GM23248 (cell line): ENCODE measurements around the gene ZNF692. TPM values are rescaled to one million over a fixed set of nuclear protein-coding genes. Genes with fewer than 3 reads are reported as not detected.

ENCODE experiments used
- DNase-seq: peaks from one replicate; pipeline ENCODE4 v3.0.0-alpha.2; 2015
- H2AFZ ChIP-seq: fragments of 200-600 bp; sonication (generic); 2 replicates; pipeline ENCODE4 v1.6.1; 2016; ENCODE audit warnings: antibody characterized with exemption
- H3F3A ChIP-seq: fragments of 200-600 bp; sonication (generic); 2 replicates; pipeline ENCODE4 v1.6.1; 2016; ENCODE audit warnings: mild to moderate bottlenecking, antibody characterized with exemption, mixed run types; ENCODE audit not compliant: insufficient read depth
- H3K27ac ChIP-seq: fragments of 200-600 bp; sonication (generic); 2 replicates; pipeline ENCODE4 v1.5.1; 2016; ENCODE audit warnings: mild to moderate bottlenecking
- H3K27me3 ChIP-seq: fragments of 200-600 bp; sonication (generic); replicated peaks from 2 replicates; pipeline ENCODE4 v1.6.1; 2016; ENCODE audit warnings: mild to moderate bottlenecking; ENCODE audit not compliant: insufficient read depth
- H3K36me3 ChIP-seq: fragments of 200-600 bp; sonication (generic); 2 replicates; pipeline ENCODE4 v1.6.1; 2016; ENCODE audit warnings: low read depth, mild to moderate bottlenecking
- H3K4me1 ChIP-seq: fragments of 200-600 bp; sonication (generic); 2 replicates; pipeline ENCODE4 v1.6.1; 2016; ENCODE audit warnings: mild to moderate bottlenecking; ENCODE audit not compliant: insufficient read depth
- H3K4me2 ChIP-seq: fragments of 200-600 bp; sonication (generic); one replicate; pipeline ENCODE4 v1.6.1; 2016; ENCODE audit warnings: mild to moderate bottlenecking; ENCODE audit not compliant: unreplicated experiment
- H3K4me3 ChIP-seq: fragments of 200-600 bp; sonication (generic); 2 replicates; pipeline ENCODE4 v1.5.1; 2016; ENCODE audit warnings: mild to moderate bottlenecking
- H3K79me2 ChIP-seq: fragments of 200-600 bp; sonication (generic); 2 replicates; pipeline ENCODE4 v1.6.1; 2016; ENCODE audit warnings: mild to moderate bottlenecking; ENCODE audit not compliant: insufficient read depth
- H3K9ac ChIP-seq: fragments of 200-600 bp; sonication (generic); 2 replicates; pipeline ENCODE4 v1.6.1; 2016; ENCODE audit warnings: mild to moderate bottlenecking
- H3K9me2 ChIP-seq: fragments of 200-600 bp; sonication (generic); 2 replicates; pipeline ENCODE4 v1.6.1; 2016; ENCODE audit warnings: mixed run types, mild to moderate bottlenecking, moderate library complexity; ENCODE audit not compliant: insufficient read depth
- H3K9me3 ChIP-seq: fragments of 200-600 bp; sonication (generic); one replicate; pipeline ENCODE4 v1.6.1; 2017; ENCODE audit warnings: low read depth
- H4K20me1 ChIP-seq: fragments of 200-600 bp; sonication (generic); 2 replicates; pipeline ENCODE4 v1.6.0; 2016; ENCODE audit not compliant: insufficient read depth
- EZH2 ChIP-seq: fragments of 200-600 bp; sonication (generic); IDR thresholded peaks from 2 replicates; pipeline ENCODE4 v1.6.1; 2018; ENCODE audit warnings: antibody characterized with exemption, mild to moderate bottlenecking; ENCODE audit not compliant: insufficient read depth, poor library complexity, severe bottlenecking
- EZH2phosphoT487 ChIP-seq: fragments of 200-600 bp; sonication (generic); IDR thresholded peaks from 2 replicates; pipeline ENCODE4 v1.6.1; 2018; ENCODE audit warnings: antibody characterized with exemption, moderate library complexity, mild to moderate bottlenecking, low read depth; ENCODE audit not compliant: insufficient read depth
- WGBS, 2 experiments: methylation state at CpG; one replicate each; pipeline ENCODE4 v1.1.6; 2015 to 2017; ENCODE audit warnings: low lambda C conversion rate in 2 of 2, low coverage in 1 of 2; ENCODE audit errors: missing lambda C conversion rate in 2 of 2; 5-methylcytosine and 5-hydroxymethylcytosine counted together
- in situ Hi-C: fragments of 300-500 bp; cut with MboI; formaldehyde crosslinking; loops from 2 replicates; pipeline ENCODE4 v1.15.0; 2020
- polyA plus RNA-seq: library from polyadenylated mRNA; unstranded; fragments of >200 nt; fragmentation: Nextera tagmentation; extraction: Ambion mirVana; gene quantifications from 2 replicates; pipeline ENCODE4 v1.2.1, GENCODE V29; 2016
- total RNA-seq: library from RNA; depleted of rRNA; stranded (reverse); fragments of >200 nt; shearing (Covaris generic); gene quantifications from 2 replicates; pipeline ENCODE4 v1.2.3, GENCODE V29; 2014

ZNF692 gene
- total and polyA plus RNA-seq, 2 experiments from 2014 or later = 16.2 to 17.0 TPM

DNA sequence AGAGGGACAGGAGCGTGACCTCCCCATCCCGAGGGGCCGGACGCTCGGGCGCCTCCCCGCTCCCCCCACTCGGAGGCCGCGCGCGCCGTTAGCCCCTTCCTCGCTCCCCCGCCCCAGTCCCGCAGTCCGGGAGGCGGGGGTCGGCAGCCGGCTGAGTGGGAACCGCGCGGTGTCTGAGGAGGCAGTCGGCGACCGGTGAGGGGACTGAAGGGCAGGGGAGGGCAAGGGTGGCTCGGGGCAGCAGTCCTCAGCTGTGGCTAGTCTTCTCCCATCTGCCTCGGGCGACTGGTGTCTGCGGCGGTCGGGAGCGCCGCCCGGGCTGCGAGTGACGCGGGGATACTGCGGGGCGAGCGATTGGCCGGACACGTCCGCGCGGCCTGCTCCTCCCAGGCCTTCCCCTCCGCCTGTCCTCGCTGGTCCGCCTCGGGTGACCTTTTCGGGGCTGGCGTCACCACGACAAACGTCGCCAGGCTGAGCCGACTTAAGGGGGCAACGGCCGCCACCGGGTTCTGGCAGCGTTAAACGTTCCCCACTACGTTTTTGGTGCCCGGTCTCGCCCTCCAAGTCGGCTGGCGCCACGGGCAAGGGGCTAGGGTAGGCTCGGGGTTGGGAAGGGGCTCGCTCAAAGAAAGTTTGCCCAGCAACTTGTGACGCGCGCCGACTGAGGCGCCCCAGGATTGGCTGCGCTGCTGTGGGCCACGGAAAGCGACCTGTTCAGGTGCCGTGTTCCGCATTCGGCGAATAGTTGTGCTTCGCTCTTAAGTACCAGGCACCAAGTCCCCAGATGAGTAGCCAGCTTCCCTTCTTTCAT lies 20.3 kb downstream of the ZNF692 start:
- Histone ChIP-seq H3K4me1 (peaks cover 26% of the 10 kb centered on the region), H3K9ac (peak overlapping the region; percentile 98), H3K9me2 (no peaks in the 10 kb centered on the region), H3K27me3 (no peaks in the 10 kb centered on the region), H4K20me1 (no peaks in the 10 kb centered on the region), H3K9me3 (no peaks in the 10 kb centered on the region), H3F3A (peaks cover 23% of the 10 kb centered on the region), H3K79me2 (peaks cover 42% of the 10 kb centered on the region), H2AFZ (peak overlapping the region; percentile 74), H3K4me2 (peak overlapping the region; percentile 89), H3K4me3 (peak overlapping the region; percentile 81), H3K27ac (peak overlapping the region; percentile 99), H3K36me3 (no peaks in the 10 kb centered on the region)
- in situ Hi-C loops = no loop called here
- peak; percentile 96 for DNase-seq
- no peak for TF ChIP-seq EZH2phosphoT487
- no peak for TF ChIP-seq EZH2
- WGBS, 2 experiments = 1% methylated on average over 60 to 65 of the region's 82 CpGs

DNA sequence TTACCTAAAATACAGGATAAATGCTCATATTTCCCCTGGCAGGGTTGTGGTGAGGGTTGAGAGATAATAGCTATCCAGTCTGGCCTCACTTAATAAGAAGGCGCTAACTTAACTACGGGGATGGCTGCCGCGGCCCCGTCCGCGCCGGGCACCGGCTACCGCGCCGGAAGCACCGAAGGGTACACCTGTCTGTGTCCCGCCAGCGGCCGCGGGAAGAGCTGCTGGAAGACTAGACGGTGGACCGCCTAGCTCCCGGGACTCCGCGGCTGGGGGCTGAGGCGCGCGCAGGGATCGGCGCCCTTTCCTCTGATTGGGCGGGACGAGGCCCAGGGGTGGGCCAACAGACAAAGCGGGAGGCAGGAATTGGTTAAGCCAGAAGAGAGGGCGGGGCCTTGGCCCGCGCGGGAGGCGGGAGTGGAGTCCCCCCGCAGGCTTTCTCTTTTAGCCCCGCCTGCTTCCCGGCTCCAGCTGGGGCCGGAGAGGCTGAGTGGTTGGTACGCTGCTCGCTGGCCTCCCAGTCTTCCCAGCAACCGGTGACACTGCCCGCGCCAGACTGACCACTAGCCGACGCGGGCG lies 21.0 kb downstream of the ZNF692 start, which contains the start of gene ZNF672:
Gene ZNF672 (plus strand): TSS at position 444 of the 576 bp plus-strand sequence. CDS start 9,051 bp downstream, outside the sequence.
- in situ Hi-C loops = no loop called here
- WGBS, 2 experiments = 0 to 1% methylated on average over 40 to 42 of the region's 48 CpGs
- peak within 1 kb of the TSS; percentile 81 for H3K4me3 ChIP-seq
- H4K20me1 ChIP-seq = no peaks in the 10 kb centered on the region
- no peaks in the 10 kb centered on the region for H3K9me3 ChIP-seq
- peak within 1 kb of the TSS; percentile 98 for H3K9ac ChIP-seq
- no peaks in the 10 kb centered on the region for H3K9me2 ChIP-seq
- peaks cover 26% of the 10 kb centered on the region for H3K4me1 ChIP-seq
- TF ChIP-seq EZH2phosphoT487 = no peak
- TF ChIP-seq EZH2 = no peak
- no peaks in the 10 kb centered on the region for H3K36me3 ChIP-seq
- DNase-seq = peak; percentile 99
- H3K79me2 ChIP-seq = peaks cover 35% of the 10 kb centered on the region
- peaks cover 22% of the 10 kb centered on the region for H3F3A ChIP-seq
- H3K27ac ChIP-seq = peak within 1 kb of the TSS; percentile 99
- peak within 1 kb of the TSS; percentile 88 for H2AFZ ChIP-seq
- no peaks in the 10 kb centered on the region for H3K27me3 ChIP-seq
- H3K4me2 ChIP-seq = peak within 1 kb of the TSS; percentile 89

- no peak for DNase-seq
- H3K4me2 ChIP-seq = peak overlapping the region; percentile 78
- peaks cover 28% of the 10 kb centered on the region for H3K79me2 ChIP-seq
- H4K20me1 ChIP-seq = no peaks in the 10 kb centered on the region
- no peaks in the 10 kb centered on the region for H3K36me3 ChIP-seq
- H2AFZ ChIP-seq = peak overlapping the region; percentile 88
- H3K9me3 ChIP-seq = no peaks in the 10 kb centered on the region
- no peaks in the 10 kb centered on the region for H3K9me2 ChIP-seq
- peak overlapping the region; percentile 50 for H3K27ac ChIP-seq
- H3K4me1 ChIP-seq = peaks cover 20% of the 10 kb centered on the region
- H3K4me3 ChIP-seq = peak overlapping the region; percentile 81
- WGBS, 2 experiments = 48 to 53% methylated on average over 11 of the region's 11 CpGs
- no peaks in the 10 kb centered on the region for H3K27me3 ChIP-seq
- peak overlapping the region; percentile 98 for H3K9ac ChIP-seq
- TF ChIP-seq EZH2phosphoT487 (no peak), EZH2 (no peak)
- in situ Hi-C loops = no loop called here
- H3F3A ChIP-seq = peaks cover 15% of the 10 kb centered on the region
Observed at GRCh38 chr1:248837045-248837780, 21.7 kb downstream of the ZNF692 start.

DNA sequence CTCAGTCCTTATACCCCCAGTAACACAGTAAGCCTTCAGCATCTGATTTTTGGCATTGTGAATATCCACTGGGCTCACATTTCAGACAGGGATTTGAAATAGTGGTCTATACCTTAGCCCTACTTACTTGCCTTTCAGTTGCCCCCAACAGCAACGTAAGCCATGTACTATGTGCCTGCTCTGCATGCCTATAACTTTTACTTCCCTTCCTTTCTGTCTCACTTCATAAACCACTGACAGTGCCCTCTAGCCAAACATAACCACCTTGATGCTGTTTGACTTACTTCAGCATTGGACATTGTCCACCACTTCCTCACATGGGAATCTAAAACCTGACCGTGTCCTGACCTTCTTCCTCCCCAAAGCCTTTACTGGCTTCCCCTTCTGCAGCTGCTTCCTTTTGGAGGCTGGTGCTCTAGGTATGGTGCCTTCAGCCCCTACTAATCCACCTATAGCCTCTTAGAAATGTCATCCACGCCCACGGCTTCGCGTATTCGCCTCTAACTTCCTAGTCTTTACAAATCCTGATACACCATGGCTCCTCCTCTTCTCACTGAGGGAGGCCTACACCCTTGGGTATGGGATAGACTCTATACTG lies 24.4 kb downstream of the ZNF692 start:
- H3K36me3 ChIP-seq = no peaks in the 10 kb centered on the region

More for the DNA sequence above, 24.4 kb downstream of the ZNF692 start:
- no peak for TF ChIP-seq EZH2
- no peak for TF ChIP-seq EZH2phosphoT487
- Histone ChIP-seq H3K4me2 (no peak overlapping the region), H3K79me2 (peaks cover 5% of the 10 kb centered on the region), H3K9ac (no peak overlapping the region), H4K20me1 (no peaks in the 10 kb centered on the region), H3F3A (0 out of 2 replicates have a peak, but pooled peaks cover under 1% of the 10 kb centered on the region), H2AFZ (no peak overlapping the region), H3K27ac (no peak overlapping the region), H3K27me3 (no peaks in the 10 kb centered on the region), H3K9me3 (no peaks in the 10 kb centered on the region), H3K4me1 (peaks cover 7% of the 10 kb centered on the region), H3K4me3 (no peak overlapping the region), H3K9me2 (no peaks in the 10 kb centered on the region)
- 64 to 68% methylated on average over 7 of the region's 7 CpGs for WGBS, 2 experiments
- no peak for DNase-seq
- in situ Hi-C loops = no loop called here
